Kasumi-1 (cell line): Measurements from ENCODE around the gene ST3GAL3.
"Not testable (repeated sequence)": the region's sequence is repeated elsewhere in the genome, so short reads cannot be mapped to it uniquely, and the experiment has no call there.

Source experiments
- DNase-seq, 2 experiments: peaks; one replicate each; lab custom pipeline; 2025; lab: John Stamatoyannopoulos, UW

ST3GAL3 gene

DNA sequence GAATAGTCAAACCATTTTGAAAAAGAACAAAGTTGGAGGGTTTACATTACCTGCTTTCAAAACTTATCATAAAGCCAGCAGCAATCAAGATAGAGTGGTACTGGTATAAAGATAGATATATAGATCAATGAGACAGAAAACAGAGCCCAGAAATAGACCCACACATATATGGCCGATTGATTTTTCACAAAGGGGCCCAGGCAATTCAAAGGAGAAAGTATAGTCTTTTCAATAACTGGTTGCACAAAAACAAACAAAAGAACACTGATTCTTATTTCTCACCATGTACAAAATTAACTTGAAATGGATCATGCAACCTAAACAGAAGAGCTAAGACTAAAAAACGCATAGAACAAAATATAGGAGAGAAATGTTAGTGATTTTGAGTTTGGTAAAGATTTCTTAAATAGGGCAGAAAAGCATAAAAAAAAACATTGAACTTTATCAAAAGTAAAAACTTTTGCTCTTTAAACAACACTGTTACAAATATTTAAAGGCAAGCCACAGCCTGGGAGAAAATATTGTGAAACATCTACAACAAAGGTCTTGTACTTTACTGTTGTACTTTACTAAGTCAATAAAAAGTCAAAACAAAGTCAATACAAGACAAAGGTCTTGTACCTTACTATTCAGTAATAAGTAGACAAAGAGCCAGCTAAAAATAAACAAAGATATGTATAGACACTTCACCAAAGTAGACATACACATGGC is 50.2 kb downstream of the ST3GAL3 start:
- no peak for DNase-seq

- DNase-seq = no peak
Observed at GRCh38 chr1:43760745-43761317, 53.5 kb downstream of the ST3GAL3 start.

- peak; percentile 85 to 93 for DNase-seq
Observed at GRCh38 chr1:43763497-43763973, 56.2 kb downstream of the ST3GAL3 start.

DNA sequence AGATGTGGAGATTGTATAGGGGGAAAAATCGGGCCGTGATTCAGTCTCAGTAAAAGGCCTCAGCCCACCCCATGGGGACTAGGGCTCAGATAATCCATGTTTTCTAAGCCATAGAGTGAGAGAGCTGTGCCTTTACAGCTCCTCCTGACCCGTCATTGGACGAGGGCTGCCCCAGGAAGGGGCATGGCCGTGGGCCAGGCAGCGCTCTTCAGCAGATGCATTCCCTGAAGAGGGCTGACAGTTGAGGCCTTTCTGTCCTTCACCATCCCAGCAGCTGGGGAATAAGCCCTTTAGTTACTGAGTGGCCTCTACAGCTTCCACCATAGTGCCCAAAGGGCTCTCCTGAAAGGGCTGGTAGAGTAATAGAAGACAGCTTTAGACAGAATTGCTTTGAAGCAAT is 57.2 kb downstream of the ST3GAL3 start:
- no peak for DNase-seq

DNA sequence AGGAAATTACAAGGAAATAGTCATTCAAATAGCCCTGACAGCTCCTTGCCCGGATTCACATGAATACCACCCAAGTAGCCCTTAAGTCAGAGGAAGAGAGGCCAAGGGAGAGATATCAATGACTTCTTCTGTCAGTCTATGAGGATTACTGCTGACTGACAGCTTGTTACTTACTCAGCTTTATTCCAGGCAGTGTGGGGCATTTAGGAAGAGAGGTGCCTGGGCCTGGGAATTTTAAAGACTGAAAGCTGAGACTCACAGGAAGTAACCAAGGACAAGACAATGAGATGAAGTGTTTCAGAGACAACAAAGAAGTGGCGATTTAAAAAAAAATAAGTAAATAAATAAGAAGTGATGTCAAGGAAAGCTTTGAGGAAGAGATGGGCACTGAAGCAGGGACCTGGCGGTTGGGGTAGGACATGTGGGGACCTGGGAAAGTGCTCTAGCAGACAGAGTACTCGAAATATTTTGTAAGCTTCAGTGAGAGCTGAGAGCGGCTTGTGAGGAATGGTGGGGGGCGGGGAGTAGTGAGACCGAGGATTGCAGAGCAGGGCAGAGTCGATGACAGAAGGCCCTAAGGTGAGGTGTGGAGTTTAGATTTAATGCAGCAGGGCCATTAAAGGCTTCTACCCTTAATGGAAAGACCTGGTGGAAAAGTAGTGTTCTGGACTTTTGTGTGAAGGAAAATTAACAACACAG is 58.9 kb downstream of the ST3GAL3 start:
- DNase-seq = no peak

DNA sequence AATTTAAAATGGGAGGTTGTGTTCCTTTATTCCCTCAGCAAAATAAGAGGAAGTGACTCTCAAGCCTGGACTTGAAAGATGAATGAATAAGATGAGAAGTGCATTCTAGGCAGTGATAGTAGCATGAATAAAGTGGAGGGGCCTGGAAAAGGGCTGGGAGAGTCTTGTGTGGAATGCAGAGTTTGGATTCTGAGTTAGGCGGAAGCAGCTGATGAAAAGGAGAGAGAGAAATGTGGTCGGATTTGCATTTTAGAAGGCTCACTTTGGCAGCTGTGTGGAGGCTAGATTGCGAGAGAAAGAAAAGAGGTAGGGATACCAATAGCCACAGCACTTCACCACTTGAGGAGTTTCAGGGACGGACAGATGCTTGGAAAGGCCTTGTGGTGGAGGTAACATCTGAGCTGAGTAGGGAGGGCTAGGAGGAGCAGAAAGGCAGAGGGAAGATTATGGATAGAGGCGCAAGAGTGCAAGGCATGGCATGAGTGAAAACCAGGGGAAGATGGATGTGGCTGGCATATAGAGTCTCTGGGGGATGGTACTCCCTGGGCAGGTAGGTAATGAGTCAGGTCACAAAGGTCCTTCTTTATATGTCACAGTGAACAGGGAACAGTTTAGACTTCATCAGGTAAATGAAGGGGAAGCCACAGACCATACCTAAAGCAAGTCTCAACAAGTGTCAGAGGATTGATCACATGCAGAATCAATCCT is 59.6 kb downstream of the ST3GAL3 start:
- DNase-seq = peak; percentile 32 to 33

- no peak for DNase-seq
Observed at GRCh38 chr1:43768168-43768567, 60.8 kb downstream of the ST3GAL3 start.

DNA sequence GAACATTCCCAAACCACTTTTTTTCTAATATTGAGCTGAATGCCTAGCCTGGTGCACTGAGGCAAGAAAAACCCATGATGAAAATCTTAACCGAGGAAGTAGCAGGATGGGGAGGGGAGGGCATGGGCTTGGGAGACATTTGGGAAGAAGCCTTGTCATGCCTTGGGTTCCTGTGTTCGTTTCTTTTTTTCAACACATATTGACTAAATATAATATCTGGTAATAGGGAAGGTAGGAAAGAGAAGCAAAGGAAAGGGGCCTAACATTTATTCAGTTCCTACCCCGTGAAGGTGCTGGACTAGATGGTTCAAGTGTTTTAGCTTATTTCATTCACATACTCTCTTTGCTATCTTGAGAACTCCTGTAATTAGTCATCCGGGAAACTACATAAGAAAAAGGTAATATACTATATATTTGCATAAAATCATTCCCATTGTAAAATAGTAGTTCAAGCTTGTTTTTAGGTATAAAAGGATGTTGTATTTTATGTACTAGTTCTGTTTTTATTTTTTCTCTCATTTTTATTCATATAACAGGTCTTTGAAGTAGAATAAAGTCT is 62.1 kb downstream of the ST3GAL3 start:
- DNase-seq = no peak

- DNase-seq = no peak
Observed at GRCh38 chr1:43770111-43770510, 62.8 kb downstream of the ST3GAL3 start.

GRCh38 chr1:43772978-43773377 is 65.6 kb downstream of the ST3GAL3 start:
- DNase-seq = no peak

DNA sequence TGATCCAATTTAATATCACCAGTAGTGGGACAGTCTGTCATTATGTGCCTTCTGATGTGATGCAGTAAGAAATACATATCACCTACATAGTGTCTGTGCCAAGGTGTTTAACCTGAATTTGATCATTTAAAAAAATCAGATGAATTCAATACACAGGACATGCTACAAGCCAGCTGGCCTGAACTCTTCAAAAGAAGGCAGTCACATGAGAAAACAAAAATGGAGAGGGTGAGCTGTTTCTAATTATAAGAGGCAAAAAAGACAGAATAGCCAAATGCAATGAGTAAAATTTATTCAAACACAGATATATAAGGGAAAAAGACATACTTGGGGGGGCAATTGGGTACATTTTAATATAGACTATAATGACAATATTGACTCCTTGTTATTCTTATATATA is 66.5 kb downstream of the ST3GAL3 start:
- DNase-seq = no peak

DNA sequence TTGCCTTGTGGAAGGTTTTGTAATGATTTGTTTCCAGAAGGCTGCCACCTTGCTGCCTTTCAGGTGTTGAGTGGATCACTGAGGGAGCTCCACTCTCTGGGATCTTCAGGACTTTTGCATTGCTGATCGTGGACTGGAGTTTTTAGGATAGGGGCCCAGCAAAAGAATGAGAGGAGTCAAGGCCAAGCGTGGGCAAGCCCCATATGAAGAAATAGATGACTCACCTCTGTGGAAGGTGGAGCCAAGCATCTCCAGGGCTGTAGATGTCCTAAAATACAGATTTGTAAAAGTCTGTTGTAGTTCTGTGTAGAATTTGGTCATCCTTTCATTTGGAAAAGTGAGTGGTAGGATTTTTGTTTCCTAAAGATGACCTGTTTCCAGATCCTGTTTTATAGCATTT is 67.0 kb downstream of the ST3GAL3 start:
- no peak for DNase-seq

- peak; percentile 25 to 44 for DNase-seq
Observed at GRCh38 chr1:43776043-43776761, 68.9 kb downstream of the ST3GAL3 start.

GRCh38 chr1:43777916-43778315 is 70.6 kb downstream of the ST3GAL3 start:
- DNase-seq = not testable (repeated sequence)

GRCh38 chr1:43779266-43779665 is 71.9 kb downstream of the ST3GAL3 start:
- peak; percentile 57 to 71 for DNase-seq

DNA sequence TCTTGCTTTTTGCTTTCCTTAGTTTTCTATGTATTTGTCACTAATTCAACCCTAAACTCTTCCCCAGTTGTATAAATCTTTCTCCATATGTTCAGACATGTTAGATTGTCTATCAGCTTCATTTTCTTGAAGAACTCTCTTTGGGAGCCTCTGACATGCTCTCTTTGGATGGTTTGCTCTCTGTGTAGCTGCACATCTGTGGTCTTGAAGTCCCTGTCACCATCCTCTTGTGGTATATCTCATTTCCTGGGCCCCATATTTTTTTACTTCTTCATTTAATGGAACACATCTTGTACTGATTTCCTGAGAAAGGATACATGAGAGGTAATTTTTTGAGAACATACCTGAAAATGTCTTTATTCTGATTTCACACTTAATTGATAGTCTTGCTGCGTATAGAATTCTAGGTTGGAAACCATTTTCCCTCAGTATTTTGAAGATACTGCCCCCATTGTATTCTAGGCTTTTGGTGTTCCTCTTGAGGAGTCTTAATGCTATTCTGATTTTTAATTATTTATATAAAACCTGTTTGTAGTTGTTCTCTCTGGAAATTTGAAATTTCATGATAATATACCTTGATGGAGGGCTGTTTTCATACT is 72.6 kb downstream of the ST3GAL3 start:
- peak; percentile 94 to 97 for DNase-seq

GRCh38 chr1:43781574-43781973 is 74.2 kb downstream of the ST3GAL3 start:
- DNase-seq = peak; percentile 12 to 26

DNA sequence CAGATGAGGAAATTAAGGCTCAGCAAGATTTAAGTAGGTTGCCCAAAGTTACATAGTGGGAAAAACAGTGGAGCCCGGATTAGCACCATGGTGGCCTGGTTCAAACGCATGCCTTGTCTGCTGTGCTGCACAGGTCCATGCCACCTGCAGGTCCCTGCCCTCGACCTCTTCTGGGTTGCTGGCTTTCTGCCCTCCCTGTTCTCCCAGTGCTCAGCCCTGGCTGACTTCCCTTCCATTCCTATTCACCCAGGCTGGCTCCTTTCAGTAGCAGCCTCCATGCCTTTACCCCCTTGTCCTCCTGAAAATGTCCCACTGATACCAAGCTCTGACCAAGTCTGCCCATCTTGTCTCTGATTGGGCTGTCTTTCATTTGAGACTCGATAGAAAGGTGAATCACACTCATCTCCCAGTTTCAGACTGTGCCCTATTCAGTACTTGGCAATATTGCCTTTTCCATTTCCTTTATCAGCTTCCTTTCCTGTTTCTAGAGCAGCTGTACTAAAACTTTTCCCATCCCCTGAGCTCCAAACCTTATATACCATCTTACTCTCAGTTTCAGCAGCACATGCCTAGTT is 75.8 kb downstream of the ST3GAL3 start:
- no peak for DNase-seq

GRCh38 chr1:43783671-43784205 is 76.4 kb downstream of the ST3GAL3 start:
- peak; percentile 55 to 67 for DNase-seq

DNA sequence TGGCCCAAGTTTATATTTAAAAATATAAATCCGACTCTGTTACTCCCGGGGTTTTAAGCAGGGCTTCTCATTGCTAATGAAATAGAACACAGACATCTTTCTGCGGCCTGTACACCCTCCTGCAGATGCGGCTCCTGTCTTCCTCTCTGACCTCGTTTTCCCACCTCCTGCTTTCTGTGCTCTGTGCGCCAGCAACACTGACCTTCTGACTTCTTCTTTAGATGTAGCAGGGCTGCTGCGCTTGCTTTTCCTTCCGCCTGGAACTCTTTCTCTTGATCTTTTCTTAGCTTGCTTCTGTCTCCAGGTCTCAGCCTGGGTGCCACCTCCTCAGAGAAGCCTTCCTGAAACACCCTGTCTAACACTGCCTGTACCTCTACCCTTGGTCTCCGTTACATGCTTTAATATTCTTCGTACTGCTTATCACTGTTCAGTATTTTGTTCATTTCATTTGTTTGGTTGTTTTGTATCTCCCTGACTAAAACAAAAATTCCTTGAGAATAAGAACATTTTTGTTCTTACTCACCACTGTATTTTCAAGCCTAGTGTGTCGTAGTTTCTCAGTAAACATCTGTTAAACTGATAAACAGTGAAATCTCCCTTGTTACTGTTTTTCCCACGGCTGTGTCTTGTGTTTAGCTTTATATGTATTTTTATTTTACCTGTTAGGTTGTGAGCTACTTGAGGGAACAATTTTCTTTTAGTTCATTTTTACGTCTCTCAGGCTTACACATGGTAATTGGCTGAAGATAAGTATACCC is 79.0 kb downstream of the ST3GAL3 start:
- DNase-seq = no peak
